Subcutaneous abdominal adipose tissue (tissue), 5 donors: ENCODE results near the gene DSE.

Source experiments
- H3K27ac ChIP-seq: one replicate; pipeline ENCODE4 v1.7.0; 2013; ENCODE audit warnings: low read depth, mild to moderate bottlenecking, inconsistent platforms, low read length, moderate library complexity
- H3K27me3 ChIP-seq, 5 donors: one replicate each; pipeline ENCODE4 v1.7.0; 2013; ENCODE audit warnings: low read length in 5 of 5, inconsistent platforms in 1 of 5; ENCODE audit not compliant: control insufficient read depth in 5 of 5, insufficient read depth in 4 of 5
- H3K36me3 ChIP-seq, 5 donors: one replicate each; pipeline ENCODE4 v1.7.0; 2013; ENCODE audit warnings: low read length in 5 of 5; ENCODE audit not compliant: control insufficient read depth in 5 of 5, insufficient read depth in 5 of 5
- H3K4me1 ChIP-seq, 5 donors: one replicate each; pipeline ENCODE4 v1.7.0; 2013; ENCODE audit warnings: low read length in 5 of 5, mild to moderate bottlenecking in 3 of 5, moderate library complexity in 1 of 5; ENCODE audit not compliant: control insufficient read depth in 5 of 5, insufficient read depth in 5 of 5
- H3K4me3 ChIP-seq, 5 donors: one replicate each; pipeline ENCODE4 v1.7.0; 2013; ENCODE audit warnings: low read length in 5 of 5, low read depth in 1 of 5
- H3K9ac ChIP-seq, 5 donors: one replicate each; pipeline ENCODE4 v1.7.0; 2013; ENCODE audit warnings: low read length in 5 of 5, mild to moderate bottlenecking in 4 of 5, moderate library complexity in 3 of 5
- H3K9me3 ChIP-seq, 5 donors: one replicate each; pipeline ENCODE4 v1.7.0; 2013; ENCODE audit warnings: low read length in 5 of 5; ENCODE audit not compliant: control insufficient read depth in 5 of 5
- donor health status: healthy.
- donor health status: healthy.
- donor health status: healthy.
- donor health status: healthy.
- donor health status: healthy.

Gene DSE

GRCh38 chr6:116436586-116436985 is 65.8 kb downstream of the DSE start:
- peaks cover 15 to 31% (median 22%) of the 10 kb centered on the region in 5 donors for H3K36me3 ChIP-seq
- H3K9me3 ChIP-seq, result no peaks in the 10 kb centered on the region

GRCh38 chr6:116437656-116438055 is 66.9 kb downstream of the DSE start:
- Histone ChIP-seq H3K9ac (no peak overlapping the region), H3K27me3 (no peaks in the 10 kb centered on the region), H3K4me1 (peaks cover 0 to 25% (median 9%) of the 10 kb centered on the region in 5 donors), H3K27ac (no peak overlapping the region), H3K36me3 (peaks cover 14 to 30% (median 17%) of the 10 kb centered on the region in 5 donors), H3K9me3 (no peaks in the 10 kb centered on the region), H3K4me3 (no peak overlapping the region)

More at GRCh38 chr6:116436586-116436985, 65.8 kb downstream of the DSE start:
- H3K27ac ChIP-seq, result no peak overlapping the region
- no peak overlapping the region for H3K4me3 ChIP-seq
- H3K4me1 ChIP-seq, result peaks cover 0 to 25% (median 9%) of the 10 kb centered on the region in 5 donors
- no peaks in the 10 kb centered on the region for H3K27me3 ChIP-seq
- no peak overlapping the region for H3K9ac ChIP-seq

- H3K9ac ChIP-seq, result no peak overlapping the region
- no peaks in the 10 kb centered on the region for H3K27me3 ChIP-seq
- H3K27ac ChIP-seq, result no peak overlapping the region
- H3K4me1 ChIP-seq, result peaks cover 0 to 22% (median 9%) of the 10 kb centered on the region in 5 donors
- H3K4me3 ChIP-seq, result no peak overlapping the region
- peaks cover 10 to 20% (median 17%) of the 10 kb centered on the region in 5 donors for H3K36me3 ChIP-seq
- H3K9me3 ChIP-seq, result no peaks in the 10 kb centered on the region
Observed at GRCh38 chr6:116438590-116439448, 68.1 kb downstream of the DSE start.

GRCh38 chr6:116439522-116440051 is 68.8 kb downstream of the DSE start:
- Histone ChIP-seq H3K9ac (no peak overlapping the region), H3K27me3 (no peaks in the 10 kb centered on the region), H3K4me3 (no peak overlapping the region), H3K9me3 (no peaks in the 10 kb centered on the region), H3K27ac (no peak overlapping the region), H3K4me1 (peaks cover 0 to 26% (median 11%) of the 10 kb centered on the region in 5 donors), H3K36me3 (peaks cover 10 to 20% (median 17%) of the 10 kb centered on the region in 5 donors)

- H3K27ac ChIP-seq, result no peak overlapping the region
- no peaks in the 10 kb centered on the region for H3K27me3 ChIP-seq
- no peaks in the 10 kb centered on the region for H3K36me3 ChIP-seq
- no peak overlapping the region for H3K4me3 ChIP-seq
- peaks cover 0 to 37% (median 19%) of the 10 kb centered on the region in 5 donors for H3K4me1 ChIP-seq
- H3K9ac ChIP-seq, result no peak overlapping the region
- H3K9me3 ChIP-seq, result no peaks in the 10 kb centered on the region
Observed at GRCh38 chr6:116443105-116443504, 72.4 kb downstream of the DSE start.

GRCh38 chr6:116444092-116444491 is 73.3 kb downstream of the DSE start:
- H3K4me1 ChIP-seq, result peaks cover 0 to 30% (median 13%) of the 10 kb centered on the region in 5 donors
- H3K27ac ChIP-seq, result no peak overlapping the region

GRCh38 chr6:116444575-116444974 is 73.8 kb downstream of the DSE start:
- Histone ChIP-seq H3K36me3 (no peaks in the 10 kb centered on the region), H3K9me3 (no peaks in the 10 kb centered on the region), H3K4me1 (peaks cover 0 to 26% (median 11%) of the 10 kb centered on the region in 5 donors), H3K9ac (no peak overlapping the region), H3K27ac (peak overlapping the region; percentile 6), H3K27me3 (no peaks in the 10 kb centered on the region), H3K4me3 (no peak overlapping the region)

More at GRCh38 chr6:116444092-116444491, 73.3 kb downstream of the DSE start:
- Histone ChIP-seq H3K9ac (no peak overlapping the region), H3K9me3 (no peaks in the 10 kb centered on the region), H3K27me3 (no peaks in the 10 kb centered on the region), H3K4me3 (no peak overlapping the region), H3K36me3 (no peaks in the 10 kb centered on the region)

GRCh38 chr6:116445102-116445501 is 74.4 kb downstream of the DSE start:
- H3K27me3 ChIP-seq, result no peaks in the 10 kb centered on the region
- H3K9me3 ChIP-seq, result no peaks in the 10 kb centered on the region
- no peak overlapping the region for H3K4me3 ChIP-seq
- H3K9ac ChIP-seq, result no peak overlapping the region
- peak overlapping the region; percentile 6 for H3K27ac ChIP-seq
- no peaks in the 10 kb centered on the region for H3K36me3 ChIP-seq
- H3K4me1 ChIP-seq, result peaks cover 0 to 21% (median 11%) of the 10 kb centered on the region in 5 donors

- Histone ChIP-seq H3K4me1 (peaks cover 0 to 22% (median 17%) of the 10 kb centered on the region in 5 donors), H3K4me3 (no peak overlapping the region), H3K36me3 (no peaks in the 10 kb centered on the region), H3K9me3 (no peaks in the 10 kb centered on the region), H3K9ac (no peak overlapping the region), H3K27me3 (no peaks in the 10 kb centered on the region), H3K27ac (no peak overlapping the region)
Observed at GRCh38 chr6:116446399-116446798, 75.7 kb downstream of the DSE start.

- H3K27ac ChIP-seq, result no peak overlapping the region
Observed at GRCh38 chr6:116447052-116447451, 76.3 kb downstream of the DSE start.

More at GRCh38 chr6:116447052-116447451, 76.3 kb downstream of the DSE start:
- H3K27me3 ChIP-seq, result no peaks in the 10 kb centered on the region
- H3K9me3 ChIP-seq, result no peaks in the 10 kb centered on the region
- peaks cover 0 to 22% (median 17%) of the 10 kb centered on the region in 5 donors for H3K4me1 ChIP-seq
- H3K36me3 ChIP-seq, result no peaks in the 10 kb centered on the region
- no peak overlapping the region for H3K9ac ChIP-seq
- H3K4me3 ChIP-seq, result no peak overlapping the region
